GM18508 (cell line): Measurements from ENCODE around the gene SAMD7.

Source experiments
- ATAC-seq: cut with Tn5 transposase; IDR thresholded peaks from one replicate; pipeline ENCODE4 v1.9.1; 2021; ENCODE audit warnings: moderate number of reproducible peaks; ENCODE audit not compliant: insufficient read depth, unreplicated experiment

SAMD7 gene

GRCh38 chr3:169955406-169955805 lies 44.0 kb downstream of the SAMD7 start:
- ATAC-seq = no peak

GRCh38 chr3:169964176-169964575 lies 52.8 kb downstream of the SAMD7 start:
- no peak for ATAC-seq

GRCh38 chr3:169965562-169966427 lies 54.4 kb downstream of the SAMD7 start:
- peak; percentile 17 for ATAC-seq

GRCh38 chr3:169966428-169966950 lies 55.1 kb downstream of the SAMD7 start, which contains the start of gene SEC62:
Gene SEC62, plus strand, starts transcription at chr3:169966807. Its CDS starts 16 bp downstream, at chr3:169966823.
- ATAC-seq = peak; percentile 64

- no peak for ATAC-seq
Observed at GRCh38 chr3:169966951-169967915, 55.9 kb downstream of the SAMD7 start.

GRCh38 chr3:169968224-169968885 lies 57.0 kb downstream of the SAMD7 start:
- no peak for ATAC-seq

- ATAC-seq = no peak
Observed at GRCh38 chr3:169969174-169970095, 58.1 kb downstream of the SAMD7 start.

GRCh38 chr3:169970847-169971246 lies 59.5 kb downstream of the SAMD7 start:
- ATAC-seq = no peak

- no peak for ATAC-seq
Observed at GRCh38 chr3:169971522-169971921, 60.1 kb downstream of the SAMD7 start.

- ATAC-seq = no peak
Observed at GRCh38 chr3:169980055-169980454, 68.7 kb downstream of the SAMD7 start.

- ATAC-seq = no peak
Observed at GRCh38 chr3:169984292-169984691, 72.9 kb downstream of the SAMD7 start.
